ENCODE results near the gene DCAF15.

The DCAF15 gene

DNA sequence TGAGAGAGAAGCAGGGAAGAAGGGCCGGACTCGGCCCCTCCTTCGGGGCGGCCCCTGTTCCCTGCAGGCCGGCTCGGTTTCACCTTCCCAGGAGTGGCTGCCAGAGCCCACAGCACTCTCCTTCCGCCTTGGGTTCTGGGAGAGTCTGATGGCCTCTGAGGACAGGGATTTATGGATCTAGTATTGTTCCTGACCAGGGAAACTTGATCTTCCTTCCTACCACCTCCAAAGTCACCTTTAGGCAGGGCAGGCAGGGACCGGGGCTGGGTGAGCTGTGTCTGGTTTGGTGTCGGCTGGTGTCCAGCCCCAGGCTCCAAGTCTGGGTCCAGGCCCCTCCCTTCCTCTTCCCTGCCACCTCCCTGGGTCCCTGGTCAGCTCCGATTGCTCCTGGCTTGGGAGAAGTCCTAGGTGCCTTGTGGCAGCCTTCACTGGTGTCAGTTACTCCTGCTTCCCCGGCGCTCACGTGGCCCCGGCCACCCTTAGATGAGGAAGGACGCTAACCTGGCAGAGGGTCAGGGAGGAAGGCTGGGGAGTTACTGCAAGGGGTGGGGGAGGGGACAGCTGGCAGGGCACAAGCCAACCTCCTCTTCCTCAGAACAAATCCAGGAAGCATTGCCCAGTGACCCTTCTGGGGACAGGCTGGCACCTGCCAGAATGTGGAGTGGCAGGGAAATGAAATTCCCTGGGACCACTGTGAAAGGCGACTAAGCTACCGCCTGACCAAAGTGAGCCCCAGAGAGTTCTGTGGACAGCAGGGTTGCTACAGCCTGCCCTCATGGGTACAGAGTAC is 35.0 kb downstream of the DCAF15 start:
- no peak overlapping the region for H3K4me3 ChIP-seq (ENCODE audit: low read depth, low read length)
- TF ChIP-seq, protein P1, sequence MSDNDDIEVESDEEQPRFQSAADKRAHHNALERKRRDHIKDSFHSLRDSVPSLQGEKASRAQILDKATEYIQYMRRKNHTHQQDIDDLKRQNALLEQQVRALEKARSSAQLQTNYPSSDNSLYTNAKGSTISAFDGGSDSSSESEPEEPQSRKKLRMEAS (IDR thresholded peaks at IDR 0.05; ENCODE audit: low read depth, low read length) = peak; percentile 13; the same call in 1 of the 2 replicates
- no peak for TF ChIP-seq POLR2A (IDR thresholded peaks at IDR 0.05; ENCODE audit: extremely low read depth, insufficient read length)
- TF ChIP-seq MYC (IDR thresholded peaks at IDR 0.05; ENCODE audit: low read depth, low read length) = peak; percentile 14; the same call in 1 of the 2 replicates
- DNase-seq (ENCODE audit: low read depth) = peak; percentile 53

DNA sequence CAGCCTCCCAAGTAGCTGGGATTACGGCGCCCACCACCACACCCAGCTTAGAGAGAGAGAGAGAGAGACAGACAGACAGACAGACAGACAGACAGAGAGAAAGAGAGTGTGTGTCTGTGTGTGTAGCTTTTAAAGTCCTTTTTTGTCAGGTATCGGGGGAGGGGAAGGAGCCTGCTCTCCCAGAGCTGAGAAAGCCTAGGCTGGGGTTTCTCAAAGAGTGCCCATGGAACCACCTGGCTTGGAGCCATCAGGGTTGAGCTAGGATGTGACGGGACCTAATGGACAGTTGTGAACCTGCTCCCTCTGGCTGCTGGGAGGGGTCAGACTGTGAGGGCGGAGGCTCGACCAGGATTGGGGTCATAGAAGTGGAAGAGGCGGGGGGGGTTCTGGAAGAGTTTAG is 37.2 kb downstream of the DCAF15 start:
- TF ChIP-seq, protein P1 (IDR thresholded peaks at IDR 0.05; ENCODE audit: low read depth, low read length) = no peak
- TF ChIP-seq MYC (IDR thresholded peaks at IDR 0.05; ENCODE audit: low read depth, low read length) = no peak
- no peak for TF ChIP-seq POLR2A (IDR thresholded peaks at IDR 0.05; ENCODE audit: extremely low read depth, insufficient read length)
- TF ChIP-seq, protein P2, sequence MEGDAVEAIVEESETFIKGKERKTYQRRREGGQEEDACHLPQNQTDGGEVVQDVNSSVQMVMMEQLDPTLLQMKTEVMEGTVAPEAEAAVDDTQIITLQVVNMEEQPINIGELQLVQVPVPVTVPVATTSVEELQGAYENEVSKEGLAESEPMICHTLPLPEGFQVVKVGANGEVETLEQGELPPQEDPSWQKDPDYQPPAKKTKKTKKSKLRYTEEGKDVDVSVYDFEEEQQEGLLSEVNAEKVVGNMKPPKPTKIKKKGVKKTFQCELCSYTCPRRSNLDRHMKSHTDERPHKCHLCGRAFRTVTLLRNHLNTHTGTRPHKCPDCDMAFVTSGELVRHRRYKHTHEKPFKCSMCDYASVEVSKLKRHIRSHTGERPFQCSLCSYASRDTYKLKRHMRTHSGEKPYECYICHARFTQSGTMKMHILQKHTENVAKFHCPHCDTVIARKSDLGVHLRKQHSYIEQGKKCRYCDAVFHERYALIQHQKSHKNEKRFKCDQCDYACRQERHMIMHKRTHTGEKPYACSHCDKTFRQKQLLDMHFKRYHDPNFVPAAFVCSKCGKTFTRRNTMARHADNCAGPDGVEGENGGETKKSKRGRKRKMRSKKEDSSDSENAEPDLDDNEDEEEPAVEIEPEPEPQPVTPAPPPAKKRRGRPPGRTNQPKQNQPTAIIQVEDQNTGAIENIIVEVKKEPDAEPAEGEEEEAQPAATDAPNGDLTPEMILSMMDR (IDR thresholded peaks at IDR 0.05; ENCODE audit: low read depth, low read length) = no peak
- no peak for DNase-seq (ENCODE audit: low read depth)
- no peak overlapping the region for H3K4me3 ChIP-seq (ENCODE audit: low read depth, low read length)

DNA sequence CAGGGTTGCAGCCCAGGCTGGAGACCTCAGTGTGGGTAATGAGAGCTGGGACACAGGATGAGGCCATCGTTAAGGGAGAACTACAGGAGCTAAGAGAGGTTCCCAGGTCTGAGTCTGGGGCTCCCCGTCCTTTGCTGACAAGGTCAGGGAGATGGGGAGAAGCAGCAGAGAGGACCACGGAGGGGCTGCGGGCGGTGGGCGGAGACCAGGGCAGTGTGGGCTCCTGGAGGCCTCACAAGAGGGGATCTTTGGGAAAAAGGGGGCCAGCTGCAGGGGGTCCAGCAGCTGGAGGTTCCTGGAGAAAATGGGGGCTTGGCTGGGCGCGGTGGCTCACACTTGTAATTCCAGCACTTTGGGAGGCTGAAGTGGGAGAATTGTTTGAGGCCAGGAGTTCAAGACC is 37.8 kb downstream of the DCAF15 start:
- DNase-seq (ENCODE audit: low read depth) = no peak
- H3K4me3 ChIP-seq (ENCODE audit: low read depth, low read length) = no peak overlapping the region
- no peak for TF ChIP-seq MYC (IDR thresholded peaks at IDR 0.05; ENCODE audit: low read depth, low read length)
- TF ChIP-seq POLR2A (IDR thresholded peaks at IDR 0.05; ENCODE audit: extremely low read depth, insufficient read length) = no peak
- TF ChIP-seq, protein P2 (IDR thresholded peaks at IDR 0.05; ENCODE audit: low read depth, low read length) = no peak
- TF ChIP-seq, protein P1 (IDR thresholded peaks at IDR 0.05; ENCODE audit: low read depth, low read length) = no peak

DNA sequence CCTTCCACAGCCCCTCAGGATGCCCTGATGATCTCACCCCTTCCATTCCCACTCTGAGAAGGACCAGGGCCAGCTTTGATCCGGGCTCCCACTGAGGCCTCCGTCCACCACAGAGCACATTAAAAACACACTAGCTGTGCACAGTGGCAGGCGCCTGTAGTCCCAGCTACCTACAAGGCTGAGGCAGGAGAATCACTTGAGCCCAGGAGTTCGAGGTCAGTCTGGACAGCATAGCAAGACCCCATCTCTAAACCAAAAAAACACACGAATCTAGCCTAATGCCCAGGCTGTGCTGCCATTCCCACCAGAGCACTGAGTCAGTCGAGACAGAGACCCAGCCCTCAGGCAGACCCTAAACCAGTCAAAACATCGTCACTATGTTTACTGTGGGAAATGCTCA is 39.7 kb downstream of the DCAF15 start:
- TF ChIP-seq, protein P1 (IDR thresholded peaks at IDR 0.05; ENCODE audit: low read depth, low read length) = no peak
- TF ChIP-seq MYC (IDR thresholded peaks at IDR 0.05; ENCODE audit: low read depth, low read length) = no peak
- TF ChIP-seq POLR2A (IDR thresholded peaks at IDR 0.05; ENCODE audit: extremely low read depth, insufficient read length) = no peak
- TF ChIP-seq, protein P2 (IDR thresholded peaks at IDR 0.05; ENCODE audit: low read depth, low read length) = no peak
- H3K4me3 ChIP-seq (ENCODE audit: low read depth, low read length) = no peak overlapping the region
- no peak for DNase-seq (ENCODE audit: low read depth)

DNA sequence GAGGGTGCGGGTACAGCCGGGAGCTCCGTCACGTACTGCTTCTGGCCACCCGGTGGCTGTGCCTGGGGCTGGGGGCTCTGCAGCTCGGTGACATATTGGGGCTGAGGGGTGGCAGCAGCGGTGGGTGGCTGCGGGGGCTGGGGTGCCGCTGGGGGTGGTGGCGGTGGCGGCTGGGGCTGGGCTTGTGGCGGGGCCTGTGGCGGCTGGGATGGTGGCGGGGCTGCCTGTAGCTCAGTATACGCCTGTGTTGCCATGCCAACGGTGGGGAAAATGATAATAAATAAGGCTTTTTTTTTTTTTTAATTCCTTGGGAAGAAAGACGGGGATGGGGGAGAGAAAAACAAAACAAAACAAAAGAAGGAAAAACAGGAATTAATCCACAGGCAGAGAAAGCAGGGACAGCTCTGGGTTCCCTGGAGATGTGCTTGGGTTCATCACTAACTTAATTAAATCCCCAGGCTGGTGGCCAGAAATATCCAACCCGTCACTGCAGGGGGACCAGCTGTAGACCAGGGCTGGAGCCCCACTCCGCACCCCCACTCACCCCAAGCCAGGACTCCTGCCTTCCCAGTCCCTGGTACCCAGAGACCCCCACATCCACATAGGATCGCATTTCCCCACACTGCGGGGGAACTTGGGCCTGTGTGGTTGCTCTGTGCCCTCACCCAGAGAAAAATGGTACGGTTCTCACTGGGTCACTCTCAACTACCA is 41.4 kb downstream of the DCAF15 start:
- TF ChIP-seq POLR2A (IDR thresholded peaks at IDR 0.05; ENCODE audit: extremely low read depth, insufficient read length) (no peak), MYC (IDR thresholded peaks at IDR 0.05; ENCODE audit: low read depth, low read length) (no peak)
- TF ChIP-seq, protein P2 (IDR thresholded peaks at IDR 0.05; ENCODE audit: low read depth, low read length) = no peak
- TF ChIP-seq, protein P1 (IDR thresholded peaks at IDR 0.05; ENCODE audit: low read depth, low read length) = no peak

More for the DNA sequence above, 41.4 kb downstream of the DCAF15 start:
- H3K4me3 ChIP-seq (ENCODE audit: low read depth, low read length) = no peak overlapping the region
- no peak for DNase-seq (ENCODE audit: low read depth)

Measured in NB4 (cell line).